ENCODE data around the gene PPARG. TPM values are rescaled to one million over a fixed set of nuclear protein-coding genes. Genes with fewer than 3 reads are reported as not detected.

The PPARG gene
- polyA plus RNA-seq, 1 of the 3 experiments (the other 2 are of a cell fraction), result 2.8 TPM

DNA sequence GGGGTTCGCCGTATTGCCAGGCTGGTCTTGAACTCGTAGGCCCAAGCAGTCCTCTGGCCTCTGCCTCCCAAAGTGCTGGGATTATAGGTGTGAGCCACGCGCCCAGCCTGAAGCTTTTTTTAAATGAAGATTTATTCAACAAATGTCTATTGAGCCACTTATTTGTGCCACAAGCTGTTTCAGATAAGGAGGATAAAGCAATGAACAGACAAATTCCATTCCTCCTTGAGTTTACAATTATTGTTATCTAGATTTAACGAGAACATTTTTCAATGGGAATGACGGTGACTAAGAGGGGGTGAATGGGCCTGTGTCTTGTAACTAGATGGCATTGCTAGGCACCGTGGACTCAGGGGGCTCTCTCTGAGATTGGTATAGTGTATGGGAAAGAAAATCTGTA lies 10.2 kb downstream of the PPARG start:
- 72% methylated on average over 8 of the region's 8 CpGs for WGBS (ENCODE audit: low lambda C conversion rate)
- ChIA-PET POLR2A (no interaction called here), CTCF (no interaction called here)
- H3K9ac ChIP-seq, result no peak overlapping the region
- DNase-seq, result no peak
- 0 out of 4 replicates have a peak, but pooled peaks cover 0 to 3% of the 10 kb centered on the region in 2 experiments for H3K4me1 ChIP-seq (ENCODE audit: control insufficient read depth in 1 of 2, insufficient read depth in 2 of 2, low read depth in 1 of 2, low read length in 1 of 2)
- H3K4me2 ChIP-seq, result no peak overlapping the region
- H3K4me3 ChIP-seq (ENCODE audit: low read depth in 2 of 2, low read length in 1 of 2), result no peak overlapping the region
- no peaks in the 10 kb centered on the region; the same call in 1 of the 2 replicates for H3K79me2 ChIP-seq (ENCODE audit: insufficient read depth)
- no peak overlapping the region for H2AFZ ChIP-seq (ENCODE audit: low read depth)
- H3K9me3 ChIP-seq, result no peaks in the 10 kb centered on the region
- no peaks in the 10 kb centered on the region for H3K27me3 ChIP-seq (ENCODE audit: insufficient read depth)
- no peaks in the 10 kb centered on the region for H4K20me1 ChIP-seq (ENCODE audit: insufficient read depth)
- TF ChIP-seq, protein P1, sequence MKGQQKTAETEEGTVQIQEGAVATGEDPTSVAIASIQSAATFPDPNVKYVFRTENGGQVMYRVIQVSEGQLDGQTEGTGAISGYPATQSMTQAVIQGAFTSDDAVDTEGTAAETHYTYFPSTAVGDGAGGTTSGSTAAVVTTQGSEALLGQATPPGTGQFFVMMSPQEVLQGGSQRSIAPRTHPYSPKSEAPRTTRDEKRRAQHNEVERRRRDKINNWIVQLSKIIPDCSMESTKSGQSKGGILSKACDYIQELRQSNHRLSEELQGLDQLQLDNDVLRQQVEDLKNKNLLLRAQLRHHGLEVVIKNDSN (IDR thresholded peaks at IDR 0.05; ENCODE audit: borderline replicate concordance, low read depth), result no peak
- TF ChIP-seq, protein P2, sequence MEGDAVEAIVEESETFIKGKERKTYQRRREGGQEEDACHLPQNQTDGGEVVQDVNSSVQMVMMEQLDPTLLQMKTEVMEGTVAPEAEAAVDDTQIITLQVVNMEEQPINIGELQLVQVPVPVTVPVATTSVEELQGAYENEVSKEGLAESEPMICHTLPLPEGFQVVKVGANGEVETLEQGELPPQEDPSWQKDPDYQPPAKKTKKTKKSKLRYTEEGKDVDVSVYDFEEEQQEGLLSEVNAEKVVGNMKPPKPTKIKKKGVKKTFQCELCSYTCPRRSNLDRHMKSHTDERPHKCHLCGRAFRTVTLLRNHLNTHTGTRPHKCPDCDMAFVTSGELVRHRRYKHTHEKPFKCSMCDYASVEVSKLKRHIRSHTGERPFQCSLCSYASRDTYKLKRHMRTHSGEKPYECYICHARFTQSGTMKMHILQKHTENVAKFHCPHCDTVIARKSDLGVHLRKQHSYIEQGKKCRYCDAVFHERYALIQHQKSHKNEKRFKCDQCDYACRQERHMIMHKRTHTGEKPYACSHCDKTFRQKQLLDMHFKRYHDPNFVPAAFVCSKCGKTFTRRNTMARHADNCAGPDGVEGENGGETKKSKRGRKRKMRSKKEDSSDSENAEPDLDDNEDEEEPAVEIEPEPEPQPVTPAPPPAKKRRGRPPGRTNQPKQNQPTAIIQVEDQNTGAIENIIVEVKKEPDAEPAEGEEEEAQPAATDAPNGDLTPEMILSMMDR (IDR thresholded peaks at IDR 0.05), result no peak
- TF ChIP-seq RFX5 (IDR thresholded peaks at IDR 0.05; ENCODE audit: low read length) (no peak), CHD2 (IDR thresholded peaks at IDR 0.05; ENCODE audit: low read length, partially characterized antibody) (no peak), SMC3 (IDR thresholded peaks at IDR 0.05; ENCODE audit: low read depth, low read length) (no peak), ELF1 (IDR thresholded peaks at IDR 0.05) (no peak), EP300 (IDR thresholded peaks at IDR 0.05; ENCODE audit: borderline replicate concordance in 1 of 2, low read depth in 1 of 2, low read length in 1 of 2) (no peak), TAF1 (IDR thresholded peaks at IDR 0.05; ENCODE audit: borderline replicate concordance, low read depth, low read length) (no peak), GATA2 (CRISPR knock-in tag; IDR thresholded peaks at IDR 0.05) (no peak), YY1 (IDR thresholded peaks at IDR 0.05; ENCODE audit: low read depth) (no peak), JUND (IDR thresholded peaks at IDR 0.05) (no peak), NFIC (IDR thresholded peaks at IDR 0.05; ENCODE audit: borderline replicate concordance) (no peak), RCOR1 (IDR thresholded peaks at IDR 0.05; ENCODE audit: low read length) (no peak), MXI1 (IDR thresholded peaks at IDR 0.05; ENCODE audit: low read depth, low read length) (no peak), GABPA (IDR thresholded peaks at IDR 0.05; ENCODE audit: low read depth) (no peak), SIN3A (IDR thresholded peaks at IDR 0.05; ENCODE audit: borderline replicate concordance, low read depth, low read length) (no peak), RAD21 (IDR thresholded peaks at IDR 0.05; ENCODE audit: low read length) (no peak), RXRA (IDR thresholded peaks at IDR 0.05; ENCODE audit: borderline replicate concordance, low read depth) (no peak)
- TF ChIP-seq, protein P3, sequence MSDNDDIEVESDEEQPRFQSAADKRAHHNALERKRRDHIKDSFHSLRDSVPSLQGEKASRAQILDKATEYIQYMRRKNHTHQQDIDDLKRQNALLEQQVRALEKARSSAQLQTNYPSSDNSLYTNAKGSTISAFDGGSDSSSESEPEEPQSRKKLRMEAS (IDR thresholded peaks at IDR 0.05; ENCODE audit: low read depth), result no peak
- TF ChIP-seq, protein P4, sequence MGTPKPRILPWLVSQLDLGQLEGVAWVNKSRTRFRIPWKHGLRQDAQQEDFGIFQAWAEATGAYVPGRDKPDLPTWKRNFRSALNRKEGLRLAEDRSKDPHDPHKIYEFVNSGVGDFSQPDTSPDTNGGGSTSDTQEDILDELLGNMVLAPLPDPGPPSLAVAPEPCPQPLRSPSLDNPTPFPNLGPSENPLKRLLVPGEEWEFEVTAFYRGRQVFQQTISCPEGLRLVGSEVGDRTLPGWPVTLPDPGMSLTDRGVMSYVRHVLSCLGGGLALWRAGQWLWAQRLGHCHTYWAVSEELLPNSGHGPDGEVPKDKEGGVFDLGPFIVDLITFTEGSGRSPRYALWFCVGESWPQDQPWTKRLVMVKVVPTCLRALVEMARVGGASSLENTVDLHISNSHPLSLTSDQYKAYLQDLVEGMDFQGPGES (IDR thresholded peaks at IDR 0.05; ENCODE audit: low read depth, low read length), result no peak
- H3K36me3 ChIP-seq (replicated peaks in 1 of 2; ENCODE audit: control insufficient read depth in 1 of 2, insufficient read depth in 2 of 2, low read length in 1 of 2), result no peaks in the 10 kb centered on the region
- no peak overlapping the region for H3K27ac ChIP-seq (ENCODE audit: low read depth in 2 of 2, low read length in 1 of 2)
- H3K9me2 ChIP-seq, result no peaks in the 10 kb centered on the region
- H3F3A ChIP-seq (replicated peaks; ENCODE audit: insufficient read depth), result no peaks in the 10 kb centered on the region

Measured in SK-N-SH (cell line).